ENCODE results near the gene CATSPER3. TPM values are rescaled to one million over a fixed set of nuclear protein-coding genes. Genes with fewer than 3 reads are reported as not detected.

Gene CATSPER3
- total and polyA plus RNA-seq, 2 donors (not counting 1 experiment from before 2014, with no cell fraction given) = 0.12 to 0.17 TPM

DNA sequence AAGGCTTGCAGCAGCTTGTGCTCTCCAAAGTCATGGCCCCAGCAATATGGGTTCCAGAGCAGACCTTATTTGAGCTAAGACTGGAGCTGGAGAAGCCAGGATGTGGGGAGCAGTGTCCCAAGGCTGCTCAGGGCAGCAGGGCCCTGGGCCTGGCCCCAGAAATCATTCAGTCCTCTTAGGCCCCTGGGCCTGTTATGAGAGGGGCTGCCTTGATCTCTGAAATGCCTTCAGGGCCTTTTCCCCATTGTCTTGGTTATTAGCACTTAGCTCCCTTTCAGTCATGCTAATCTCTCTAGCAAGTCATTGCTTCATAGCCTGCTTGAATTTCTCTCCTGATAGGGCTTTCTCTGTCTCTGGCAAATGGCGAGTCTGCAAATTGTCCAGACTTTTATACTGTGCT, 9.1 kb downstream of the CATSPER3 start:
- Histone ChIP-seq H3K9me3 (ENCODE audit: control insufficient read depth, insufficient read depth, low read depth, low read length) (no peaks in the 10 kb centered on the region), H3K27me3 (ENCODE audit: control insufficient read depth, insufficient read depth, low read length) (no peaks in the 10 kb centered on the region), H3K4me2 (ENCODE audit: extremely low read depth, insufficient read depth, low read length) (no peak overlapping the region), H3K79me2 (ENCODE audit: control insufficient read depth, insufficient read depth, low read length) (no peaks in the 10 kb centered on the region), H2AFZ (ENCODE audit: low read length) (no peak overlapping the region), H4K20me1 (ENCODE audit: control insufficient read depth, extremely low read depth, insufficient read depth, low read length) (no peaks in the 10 kb centered on the region), H3K27ac (ENCODE audit: insufficient read depth, low read length) (no peak overlapping the region), H3K9ac (ENCODE audit: insufficient read depth, low read length) (no peak overlapping the region), H3K4me3 (replicated peaks in 1 of 4; ENCODE audit: control extremely low read depth in 1 of 4, insufficient read depth in 1 of 4, low read depth in 3 of 4, low read length in 4 of 4) (no peak overlapping the region), H3K36me3 (ENCODE audit: control insufficient read depth, insufficient read depth, low read length) (no peaks in the 10 kb centered on the region), H3K4me1 (ENCODE audit: control insufficient read depth, extremely low read depth, insufficient read depth, low read length) (no peaks in the 10 kb centered on the region)
- TF ChIP-seq, protein P1, sequence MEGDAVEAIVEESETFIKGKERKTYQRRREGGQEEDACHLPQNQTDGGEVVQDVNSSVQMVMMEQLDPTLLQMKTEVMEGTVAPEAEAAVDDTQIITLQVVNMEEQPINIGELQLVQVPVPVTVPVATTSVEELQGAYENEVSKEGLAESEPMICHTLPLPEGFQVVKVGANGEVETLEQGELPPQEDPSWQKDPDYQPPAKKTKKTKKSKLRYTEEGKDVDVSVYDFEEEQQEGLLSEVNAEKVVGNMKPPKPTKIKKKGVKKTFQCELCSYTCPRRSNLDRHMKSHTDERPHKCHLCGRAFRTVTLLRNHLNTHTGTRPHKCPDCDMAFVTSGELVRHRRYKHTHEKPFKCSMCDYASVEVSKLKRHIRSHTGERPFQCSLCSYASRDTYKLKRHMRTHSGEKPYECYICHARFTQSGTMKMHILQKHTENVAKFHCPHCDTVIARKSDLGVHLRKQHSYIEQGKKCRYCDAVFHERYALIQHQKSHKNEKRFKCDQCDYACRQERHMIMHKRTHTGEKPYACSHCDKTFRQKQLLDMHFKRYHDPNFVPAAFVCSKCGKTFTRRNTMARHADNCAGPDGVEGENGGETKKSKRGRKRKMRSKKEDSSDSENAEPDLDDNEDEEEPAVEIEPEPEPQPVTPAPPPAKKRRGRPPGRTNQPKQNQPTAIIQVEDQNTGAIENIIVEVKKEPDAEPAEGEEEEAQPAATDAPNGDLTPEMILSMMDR (conservative IDR thresholded peaks at IDR 0.05 in 1 of 2, IDR thresholded peaks at IDR 0.05 in 1 of 2; ENCODE audit: low read depth in 1 of 2, low read length in 2 of 2) = no peak
- no peak for TF ChIP-seq EZH2 (IDR thresholded peaks at IDR 0.05; ENCODE audit: low read length, missing control alignments)
- DNase-seq (ENCODE audit: low read depth in 2 of 2) = no peak

DNA sequence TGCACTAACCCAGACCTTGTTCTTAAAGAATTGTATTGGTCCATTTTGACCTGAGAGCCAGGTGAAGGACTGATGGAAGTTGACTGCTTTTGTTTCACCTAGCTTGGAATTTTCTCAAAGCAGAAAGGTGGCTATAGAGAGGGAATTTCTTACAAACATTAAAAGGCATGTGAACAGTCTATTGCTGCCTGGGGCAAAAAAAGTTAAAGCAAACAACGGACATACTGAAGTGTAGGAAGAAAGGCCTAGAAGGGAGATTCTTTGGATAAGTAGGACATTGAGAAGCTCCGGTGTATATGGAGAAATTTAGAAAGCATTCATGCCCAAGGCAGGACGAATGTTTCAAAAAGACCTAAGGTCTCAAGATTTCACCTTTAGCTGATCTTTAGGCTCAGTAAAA, 11.7 kb downstream of the CATSPER3 start:
- Histone ChIP-seq H3K4me2 (ENCODE audit: extremely low read depth, insufficient read depth, low read length) (no peak overlapping the region), H3K9ac (ENCODE audit: insufficient read depth, low read length) (no peak overlapping the region), H3K9me3 (ENCODE audit: control insufficient read depth, insufficient read depth, low read depth, low read length) (no peaks in the 10 kb centered on the region), H3K4me3 (replicated peaks in 1 of 4; ENCODE audit: control extremely low read depth in 1 of 4, insufficient read depth in 1 of 4, low read depth in 3 of 4, low read length in 4 of 4) (no peak overlapping the region), H3K79me2 (ENCODE audit: control insufficient read depth, insufficient read depth, low read length) (no peaks in the 10 kb centered on the region), H4K20me1 (ENCODE audit: control insufficient read depth, extremely low read depth, insufficient read depth, low read length) (no peaks in the 10 kb centered on the region), H2AFZ (ENCODE audit: low read length) (no peak overlapping the region), H3K27ac (ENCODE audit: insufficient read depth, low read length) (no peak overlapping the region), H3K27me3 (ENCODE audit: control insufficient read depth, insufficient read depth, low read length) (no peaks in the 10 kb centered on the region), H3K36me3 (ENCODE audit: control insufficient read depth, insufficient read depth, low read length) (no peaks in the 10 kb centered on the region), H3K4me1 (ENCODE audit: control insufficient read depth, extremely low read depth, insufficient read depth, low read length) (no peaks in the 10 kb centered on the region)
- TF ChIP-seq EZH2 (IDR thresholded peaks at IDR 0.05; ENCODE audit: low read length, missing control alignments) = no peak
- TF ChIP-seq, protein P1 (conservative IDR thresholded peaks at IDR 0.05 in 1 of 2, IDR thresholded peaks at IDR 0.05 in 1 of 2; ENCODE audit: low read depth in 1 of 2, low read length in 2 of 2) = no peak
- DNase-seq (ENCODE audit: low read depth in 2 of 2) = no peak

DNA sequence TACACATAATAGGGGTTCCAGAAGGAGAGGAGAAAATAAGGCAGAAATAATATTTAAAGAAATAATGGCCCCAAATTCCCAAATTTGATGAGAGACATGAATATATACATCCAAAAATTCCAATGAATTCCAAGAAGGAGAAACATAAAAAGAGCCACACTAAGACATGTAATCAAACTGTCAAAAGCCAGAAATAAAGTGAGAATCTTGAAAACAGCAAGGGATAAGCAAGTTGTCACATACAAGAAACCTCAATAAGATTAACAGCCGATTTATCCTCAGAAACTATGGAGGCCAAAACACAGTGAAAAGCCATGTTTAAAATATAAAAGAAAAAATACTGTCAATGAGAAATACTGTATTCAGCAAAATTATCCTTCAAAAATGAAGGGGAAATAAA, 14.5 kb downstream of the CATSPER3 start:
- H3K9ac ChIP-seq (ENCODE audit: insufficient read depth, low read length) = no peak overlapping the region
- no peak for TF ChIP-seq EZH2 (IDR thresholded peaks at IDR 0.05; ENCODE audit: low read length, missing control alignments)
- TF ChIP-seq, protein P1 (conservative IDR thresholded peaks at IDR 0.05 in 1 of 2, IDR thresholded peaks at IDR 0.05 in 1 of 2; ENCODE audit: low read depth in 1 of 2, low read length in 2 of 2) = no peak
- H2AFZ ChIP-seq (ENCODE audit: low read length) = no peak overlapping the region
- no peak overlapping the region for H3K4me3 ChIP-seq (replicated peaks in 1 of 4; ENCODE audit: control extremely low read depth in 1 of 4, insufficient read depth in 1 of 4, low read depth in 3 of 4, low read length in 4 of 4)
- no peaks in the 10 kb centered on the region for H3K27me3 ChIP-seq (ENCODE audit: control insufficient read depth, insufficient read depth, low read length)
- H3K79me2 ChIP-seq (ENCODE audit: control insufficient read depth, insufficient read depth, low read length) = no peaks in the 10 kb centered on the region
- H3K4me1 ChIP-seq (ENCODE audit: control insufficient read depth, extremely low read depth, insufficient read depth, low read length) = no peaks in the 10 kb centered on the region
- H3K9me3 ChIP-seq (ENCODE audit: control insufficient read depth, insufficient read depth, low read depth, low read length) = no peaks in the 10 kb centered on the region
- H4K20me1 ChIP-seq (ENCODE audit: control insufficient read depth, extremely low read depth, insufficient read depth, low read length) = no peaks in the 10 kb centered on the region
- no peaks in the 10 kb centered on the region for H3K36me3 ChIP-seq (ENCODE audit: control insufficient read depth, insufficient read depth, low read length)
- no peak overlapping the region for H3K4me2 ChIP-seq (ENCODE audit: extremely low read depth, insufficient read depth, low read length)
- DNase-seq (ENCODE audit: low read depth in 2 of 2) = peak in 1 of 2 donors; percentile 7
- H3K27ac ChIP-seq (ENCODE audit: insufficient read depth, low read length) = no peak overlapping the region

Data from fibroblast of lung (primary cell).